ENCODE results near the gene R3HDM4. TPM values are rescaled to one million over a fixed set of nuclear protein-coding genes. Genes with fewer than 3 reads are reported as not detected.
A peak's percentile ranks its signal among the peaks of the same experiment; 100 is the strongest.

The R3HDM4 gene
- polyA plus RNA-seq, 4 donors, result 29.5 to 52.7 (median 42.3) TPM

- WGBS, 3 donors, result 71 to 82% (median 77%) methylated on average over 28 to 29 of the region's 29 CpGs
- H3K27me3 ChIP-seq (ENCODE audit: control insufficient read depth in 3 of 3, insufficient read depth in 3 of 3, low read length in 3 of 3), result no peaks in the 10 kb centered on the region
- peaks cover 0 to 80% (median 7%) of the 10 kb centered on the region in 3 donors for H3K36me3 ChIP-seq (ENCODE audit: control insufficient read depth in 3 of 3, insufficient read depth in 2 of 3, low read depth in 1 of 3, low read length in 3 of 3)
- H3K4me3 ChIP-seq (ENCODE audit: low read depth in 1 of 3, low read length in 3 of 3), result no peak overlapping the region
- H3K27ac ChIP-seq (ENCODE audit: low read depth in 1 of 3, low read length in 2 of 3), result peak overlapping the region in 2 of 3 donors; percentile 17 to 80
- FAIRE-seq (no peak), DNase-seq (no peak)
- peaks cover 0 to 3% (median 0%) of the 10 kb centered on the region in 3 donors for H3K4me1 ChIP-seq (ENCODE audit: control insufficient read depth in 3 of 3, insufficient read depth in 2 of 3, low read depth in 1 of 3, low read length in 2 of 3)
- peaks cover 0 to 2% of the 10 kb centered on the region in 2 donors for H3K9me3 ChIP-seq (ENCODE audit: control insufficient read depth in 2 of 2, insufficient read depth in 1 of 2, low read depth in 1 of 2, low read length in 1 of 2)
These were observed 43.5 kb downstream of the R3HDM4 start for GRCh38 chr19:869245-870177.

GRCh38 chr19:868458-869244 lies 44.4 kb downstream of the R3HDM4 start:
- peak overlapping the region in 2 of 3 donors; percentile 17 to 71 for H3K27ac ChIP-seq (ENCODE audit: low read depth in 1 of 3, low read length in 2 of 3)
- H3K9me3 ChIP-seq (ENCODE audit: control insufficient read depth in 2 of 2, insufficient read depth in 1 of 2, low read depth in 1 of 2, low read length in 1 of 2), result peaks cover 0 to 2% of the 10 kb centered on the region in 2 donors
- DNase-seq, result no peak
- no peaks in the 10 kb centered on the region for H3K27me3 ChIP-seq (ENCODE audit: control insufficient read depth in 3 of 3, insufficient read depth in 3 of 3, low read length in 3 of 3)
- FAIRE-seq, result no peak
- 91 to 95% (median 93%) methylated on average over 29 to 34 of the region's 34 CpGs for whole genome bisulfite sequencing, 3 donors
- H3K36me3 ChIP-seq (ENCODE audit: control insufficient read depth in 3 of 3, insufficient read depth in 2 of 3, low read depth in 1 of 3, low read length in 3 of 3), result peaks cover 0 to 76% (median 5%) of the 10 kb centered on the region in 3 donors
- H3K4me1 ChIP-seq (ENCODE audit: control insufficient read depth in 3 of 3, insufficient read depth in 2 of 3, low read depth in 1 of 3, low read length in 2 of 3), result peaks cover 0 to 3% (median 0%) of the 10 kb centered on the region in 3 donors
- H3K4me3 ChIP-seq (ENCODE audit: low read depth in 1 of 3, low read length in 3 of 3), result no peak overlapping the region

DNA sequence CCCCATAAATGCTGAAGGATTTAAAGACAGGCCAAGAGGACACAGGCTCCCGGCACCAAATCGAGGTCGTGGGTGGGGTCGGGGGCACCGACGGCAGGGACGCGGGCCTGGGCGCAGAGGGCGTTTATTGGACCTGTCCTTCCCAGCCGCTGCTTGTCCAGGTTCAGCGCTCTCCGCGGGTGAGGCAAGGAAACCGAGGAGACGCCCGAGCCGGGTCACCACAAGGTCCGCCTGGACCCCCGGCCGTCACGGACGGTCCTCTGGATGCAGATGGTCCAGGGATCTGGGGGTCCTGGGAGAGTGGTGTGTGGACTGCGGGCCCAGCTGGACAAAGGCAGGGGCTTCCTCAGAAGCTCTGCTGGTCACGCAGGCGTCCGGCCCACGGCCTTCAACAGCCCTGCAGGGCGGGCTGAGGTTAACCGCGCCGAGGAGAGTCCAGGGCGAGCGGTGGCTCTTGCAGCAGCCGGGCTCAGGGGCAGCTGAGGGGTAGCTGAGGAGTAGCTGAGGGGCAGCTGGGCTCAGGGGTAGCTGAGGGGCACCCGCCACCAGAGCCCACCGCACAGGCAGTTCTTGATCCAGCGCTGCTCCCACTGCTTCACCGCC lies 45.1 kb downstream of the R3HDM4 start:
- DNase-seq (no peak), FAIRE-seq (no peak)
- Histone ChIP-seq H3K9me3 (ENCODE audit: control insufficient read depth in 2 of 2, insufficient read depth in 1 of 2, low read depth in 1 of 2, low read length in 1 of 2) (peaks cover 0 to 2% of the 10 kb centered on the region in 2 donors), H3K4me1 (ENCODE audit: control insufficient read depth in 3 of 3, insufficient read depth in 2 of 3, low read depth in 1 of 3, low read length in 2 of 3) (peaks cover 0 to 3% (median 0%) of the 10 kb centered on the region in 3 donors), H3K4me3 (ENCODE audit: low read depth in 1 of 3, low read length in 3 of 3) (no peak overlapping the region), H3K27ac (ENCODE audit: low read depth in 1 of 3, low read length in 2 of 3) (no peak overlapping the region), H3K36me3 (ENCODE audit: control insufficient read depth in 3 of 3, insufficient read depth in 2 of 3, low read depth in 1 of 3, low read length in 3 of 3) (peaks cover 0 to 71% (median 4%) of the 10 kb centered on the region in 3 donors), H3K27me3 (ENCODE audit: control insufficient read depth in 3 of 3, insufficient read depth in 3 of 3, low read length in 3 of 3) (no peaks in the 10 kb centered on the region)
- 93 to 94% (median 93%) methylated on average over 38 to 39 of the region's 39 CpGs for WGBS, 3 donors

GRCh38 chr19:867301-867793 lies 45.7 kb downstream of the R3HDM4 start:
- DNase-seq (no peak), FAIRE-seq (no peak)
- 76 to 87% (median 82%) methylated on average over 16 of the region's 16 CpGs for WGBS, 3 donors
- H3K27ac ChIP-seq (ENCODE audit: low read depth in 1 of 3, low read length in 2 of 3), result no peak overlapping the region
- peaks cover 0 to 2% of the 10 kb centered on the region in 2 donors for H3K9me3 ChIP-seq (ENCODE audit: control insufficient read depth in 2 of 2, insufficient read depth in 1 of 2, low read depth in 1 of 2, low read length in 1 of 2)
- peaks cover 0 to 68% (median 4%) of the 10 kb centered on the region in 3 donors for H3K36me3 ChIP-seq (ENCODE audit: control insufficient read depth in 3 of 3, insufficient read depth in 2 of 3, low read depth in 1 of 3, low read length in 3 of 3)
- no peak overlapping the region for H3K4me3 ChIP-seq (ENCODE audit: low read depth in 1 of 3, low read length in 3 of 3)
- peaks cover 0 to 3% (median 0%) of the 10 kb centered on the region in 3 donors for H3K4me1 ChIP-seq (ENCODE audit: control insufficient read depth in 3 of 3, insufficient read depth in 2 of 3, low read depth in 1 of 3, low read length in 2 of 3)
- no peaks in the 10 kb centered on the region for H3K27me3 ChIP-seq (ENCODE audit: control insufficient read depth in 3 of 3, insufficient read depth in 3 of 3, low read length in 3 of 3)

DNA sequence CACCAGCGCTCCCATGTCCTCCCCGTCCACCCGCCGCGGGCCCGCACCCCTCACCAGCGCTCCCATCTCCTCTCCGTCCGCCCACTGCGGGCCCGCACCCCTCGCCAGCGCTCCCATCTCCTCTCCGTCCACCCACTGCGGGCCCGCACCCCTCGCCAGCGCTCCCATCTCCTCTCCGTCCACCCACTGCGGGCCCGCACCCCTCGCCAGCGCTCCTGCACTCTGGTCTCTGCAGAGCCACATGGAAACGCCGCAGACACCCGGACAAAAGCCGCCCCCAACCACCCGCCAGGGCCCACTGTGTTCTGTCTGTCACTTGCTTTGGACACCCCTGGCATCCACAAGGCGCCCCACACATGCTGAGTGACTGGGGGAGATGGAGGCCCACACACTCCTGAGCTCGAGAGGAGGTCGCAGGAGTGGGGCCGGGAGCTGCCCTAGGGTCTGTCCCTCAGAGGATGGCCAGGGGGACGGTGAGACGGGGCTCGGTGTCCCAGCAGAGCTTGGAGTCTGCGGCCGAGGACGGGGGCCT lies 46.2 kb downstream of the R3HDM4 start:
- peaks cover 0 to under 1% (median 0%) of the 10 kb centered on the region in 3 donors for H3K27me3 ChIP-seq (ENCODE audit: control insufficient read depth in 3 of 3, insufficient read depth in 3 of 3, low read length in 3 of 3)
- H3K27ac ChIP-seq (ENCODE audit: low read depth in 1 of 3, low read length in 2 of 3), result no peak overlapping the region
- no peak overlapping the region for H3K4me3 ChIP-seq (ENCODE audit: low read depth in 1 of 3, low read length in 3 of 3)
- no peak for DNase-seq
- FAIRE-seq, result no peak
- peaks cover 0 to 2% of the 10 kb centered on the region in 2 donors for H3K9me3 ChIP-seq (ENCODE audit: control insufficient read depth in 2 of 2, insufficient read depth in 1 of 2, low read depth in 1 of 2, low read length in 1 of 2)
- peaks cover 0 to under 1% (median 0%) of the 10 kb centered on the region in 3 donors for H3K4me1 ChIP-seq (ENCODE audit: control insufficient read depth in 3 of 3, insufficient read depth in 2 of 3, low read depth in 1 of 3, low read length in 2 of 3)
- WGBS, 3 donors, result 83 to 87% (median 86%) methylated on average over 33 to 38 of the region's 38 CpGs
- H3K36me3 ChIP-seq (ENCODE audit: control insufficient read depth in 3 of 3, insufficient read depth in 2 of 3, low read depth in 1 of 3, low read length in 3 of 3), result peaks cover 0 to 63% (median 4%) of the 10 kb centered on the region in 3 donors

DNA sequence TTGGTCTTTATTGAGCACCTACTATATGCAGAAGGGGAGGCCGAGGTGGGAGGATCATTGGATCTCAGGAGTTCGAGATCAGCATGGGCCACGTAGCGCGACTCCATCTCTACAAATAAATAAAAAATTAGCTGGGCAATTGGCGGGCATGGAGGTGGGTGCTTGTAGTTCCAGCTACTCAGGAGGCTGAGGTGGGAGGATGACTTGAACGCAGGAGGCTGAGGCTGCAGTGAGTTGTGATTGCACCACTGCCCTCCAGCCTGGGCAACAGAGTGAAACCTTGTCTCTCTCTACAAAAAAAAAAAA lies 49.8 kb downstream of the R3HDM4 start:
- 62 to 76% (median 68%) methylated on average over 7 of the region's 7 CpGs for WGBS, 3 donors
- Histone ChIP-seq H3K9me3 (ENCODE audit: control insufficient read depth in 2 of 2, insufficient read depth in 1 of 2, low read depth in 1 of 2, low read length in 1 of 2) (peaks cover 0 to 5% of the 10 kb centered on the region in 2 donors), H3K27ac (ENCODE audit: low read depth in 1 of 3, low read length in 2 of 3) (no peak overlapping the region), H3K4me1 (ENCODE audit: control insufficient read depth in 3 of 3, insufficient read depth in 2 of 3, low read depth in 1 of 3, low read length in 2 of 3) (peaks cover 0 to 8% (median 0%) of the 10 kb centered on the region in 3 donors), H3K36me3 (ENCODE audit: control insufficient read depth in 3 of 3, insufficient read depth in 2 of 3, low read depth in 1 of 3, low read length in 3 of 3) (peaks cover 0 to 31% (median 3%) of the 10 kb centered on the region in 3 donors), H3K27me3 (ENCODE audit: control insufficient read depth in 3 of 3, insufficient read depth in 3 of 3, low read length in 3 of 3) (peaks cover 4 to 16% (median 4%) of the 10 kb centered on the region in 3 donors), H3K4me3 (ENCODE audit: low read depth in 1 of 3, low read length in 3 of 3) (no peak overlapping the region)
- FAIRE-seq (no peak), DNase-seq (no peak)

- H3K27ac ChIP-seq (ENCODE audit: low read depth in 1 of 3, low read length in 2 of 3), result no peak overlapping the region
These were observed 50.3 kb downstream of the R3HDM4 start for GRCh38 chr19:862581-863314.

More at GRCh38 chr19:862581-863314, 50.3 kb downstream of the R3HDM4 start:
- peaks cover 0 to 3% of the 10 kb centered on the region in 2 donors for H3K9me3 ChIP-seq (ENCODE audit: control insufficient read depth in 2 of 2, insufficient read depth in 1 of 2, low read depth in 1 of 2, low read length in 1 of 2)
- no peak overlapping the region for H3K4me3 ChIP-seq (ENCODE audit: low read depth in 1 of 3, low read length in 3 of 3)
- FAIRE-seq, result no peak
- peaks cover 0 to 25% (median 0%) of the 10 kb centered on the region in 3 donors for H3K36me3 ChIP-seq (ENCODE audit: control insufficient read depth in 3 of 3, insufficient read depth in 2 of 3, low read depth in 1 of 3, low read length in 3 of 3)
- WGBS, 3 donors, result 15 to 28% (median 22%) methylated on average over 41 to 48 of the region's 48 CpGs
- DNase-seq, result peak; percentile 60 to 61
- peaks cover 4 to 16% (median 4%) of the 10 kb centered on the region in 3 donors for H3K27me3 ChIP-seq (ENCODE audit: control insufficient read depth in 3 of 3, insufficient read depth in 3 of 3, low read length in 3 of 3)
- peaks cover 0 to 8% (median 0%) of the 10 kb centered on the region in 3 donors for H3K4me1 ChIP-seq (ENCODE audit: control insufficient read depth in 3 of 3, insufficient read depth in 2 of 3, low read depth in 1 of 3, low read length in 2 of 3)
